Measurements from ENCODE around the gene VPS72. TPM values are rescaled to one million over a fixed set of nuclear protein-coding genes. Genes with fewer than 3 reads are reported as not detected.

The VPS72 gene
- total RNA-seq, 4 donors from 2014 or later, result 21.9 to 39.2 (median 26.5) TPM

DNA sequence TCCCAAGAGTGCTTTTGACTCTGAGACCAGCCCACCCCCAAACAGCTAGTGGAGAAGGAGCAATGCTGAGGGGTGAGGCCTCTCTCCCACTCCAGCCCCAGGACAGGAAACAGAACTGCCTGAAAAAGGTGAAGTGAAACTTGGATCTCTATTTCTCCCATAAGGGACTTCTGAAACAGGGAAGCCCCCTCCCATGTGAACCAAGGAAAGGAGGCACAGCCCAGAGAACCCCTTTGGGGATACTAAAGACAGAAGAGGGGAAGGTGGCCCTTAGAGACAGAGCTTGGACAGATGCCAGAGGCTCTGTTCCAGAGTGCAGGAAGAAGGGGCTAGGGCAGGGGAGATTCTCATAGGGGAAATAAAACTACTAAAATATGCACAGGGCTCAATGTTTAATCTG, 30.6 kb downstream of the VPS72 start:
- TF ChIP-seq, protein P1, sequence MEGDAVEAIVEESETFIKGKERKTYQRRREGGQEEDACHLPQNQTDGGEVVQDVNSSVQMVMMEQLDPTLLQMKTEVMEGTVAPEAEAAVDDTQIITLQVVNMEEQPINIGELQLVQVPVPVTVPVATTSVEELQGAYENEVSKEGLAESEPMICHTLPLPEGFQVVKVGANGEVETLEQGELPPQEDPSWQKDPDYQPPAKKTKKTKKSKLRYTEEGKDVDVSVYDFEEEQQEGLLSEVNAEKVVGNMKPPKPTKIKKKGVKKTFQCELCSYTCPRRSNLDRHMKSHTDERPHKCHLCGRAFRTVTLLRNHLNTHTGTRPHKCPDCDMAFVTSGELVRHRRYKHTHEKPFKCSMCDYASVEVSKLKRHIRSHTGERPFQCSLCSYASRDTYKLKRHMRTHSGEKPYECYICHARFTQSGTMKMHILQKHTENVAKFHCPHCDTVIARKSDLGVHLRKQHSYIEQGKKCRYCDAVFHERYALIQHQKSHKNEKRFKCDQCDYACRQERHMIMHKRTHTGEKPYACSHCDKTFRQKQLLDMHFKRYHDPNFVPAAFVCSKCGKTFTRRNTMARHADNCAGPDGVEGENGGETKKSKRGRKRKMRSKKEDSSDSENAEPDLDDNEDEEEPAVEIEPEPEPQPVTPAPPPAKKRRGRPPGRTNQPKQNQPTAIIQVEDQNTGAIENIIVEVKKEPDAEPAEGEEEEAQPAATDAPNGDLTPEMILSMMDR (IDR thresholded peaks at IDR 0.05; ENCODE audit: low read depth), result no peak

DNA sequence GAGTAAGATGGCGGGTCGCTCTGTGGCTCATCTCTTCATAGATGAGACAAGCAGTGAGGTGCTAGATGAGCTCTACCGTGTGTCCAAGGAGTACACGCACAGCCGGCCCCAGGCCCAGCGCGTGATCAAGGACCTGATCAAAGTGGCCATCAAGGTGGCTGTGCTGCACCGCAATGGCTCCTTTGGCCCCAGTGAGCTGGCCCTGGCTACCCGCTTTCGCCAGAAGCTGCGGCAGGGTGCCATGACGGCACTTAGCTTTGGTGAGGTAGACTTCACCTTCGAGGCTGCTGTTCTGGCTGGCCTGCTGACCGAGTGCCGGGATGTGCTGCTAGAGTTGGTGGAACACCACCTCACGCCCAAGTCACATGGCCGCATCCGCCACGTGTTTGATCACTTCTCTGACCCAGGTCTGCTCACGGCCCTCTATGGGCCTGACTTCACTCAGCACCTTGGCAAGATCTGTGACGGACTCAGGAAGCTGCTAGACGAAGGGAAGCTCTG, 31.2 kb downstream of the VPS72 start:
- TF ChIP-seq, protein P1 (IDR thresholded peaks at IDR 0.05; ENCODE audit: low read depth), result no peak

DNA sequence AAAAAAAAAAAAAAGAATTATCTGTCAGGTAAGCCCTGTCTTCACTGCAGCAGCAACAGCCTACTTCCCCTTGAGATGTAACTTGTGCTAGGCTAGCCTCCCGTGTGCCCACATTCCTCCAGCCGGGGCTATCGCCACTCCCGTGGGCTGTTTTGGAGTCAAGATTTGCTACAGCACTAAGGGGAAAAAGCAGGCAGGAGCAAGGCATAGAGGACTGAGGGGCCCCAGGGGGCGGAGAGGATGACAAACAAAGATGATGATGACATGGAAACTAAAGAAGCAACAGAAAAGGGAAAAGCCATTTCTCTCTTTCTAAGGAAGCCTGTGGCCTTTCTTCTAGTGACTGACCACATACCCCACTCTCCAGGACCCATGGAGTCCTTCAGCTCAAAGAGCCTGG, 31.7 kb downstream of the VPS72 start:
- TF ChIP-seq, protein P1 (IDR thresholded peaks at IDR 0.05; ENCODE audit: low read depth), result no peak

DNA sequence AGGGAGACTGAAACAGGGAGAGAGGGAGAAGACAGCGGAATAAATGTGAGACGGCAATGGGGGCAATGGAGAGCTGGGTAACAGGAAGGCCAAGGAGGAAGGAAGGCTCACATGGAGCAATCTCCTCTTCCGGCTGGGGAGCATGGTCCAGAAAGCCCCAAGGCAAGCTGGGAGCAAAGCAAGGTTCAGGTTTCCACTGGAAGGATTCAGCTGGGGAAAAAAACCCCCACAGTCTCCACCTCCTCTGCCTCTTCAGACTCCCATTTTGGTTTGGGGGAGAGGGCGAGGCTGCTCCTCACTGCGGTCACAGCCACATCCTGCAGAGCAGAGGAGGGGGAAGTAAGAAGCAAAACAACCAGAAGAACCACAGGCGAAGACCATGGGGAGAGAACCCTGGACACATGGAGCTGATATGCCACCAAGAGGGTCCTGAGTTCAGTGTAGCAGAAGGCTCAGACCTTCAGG, 32.9 kb downstream of the VPS72 start:
- TF ChIP-seq, protein P1 (IDR thresholded peaks at IDR 0.05; ENCODE audit: low read depth), result no peak

DNA sequence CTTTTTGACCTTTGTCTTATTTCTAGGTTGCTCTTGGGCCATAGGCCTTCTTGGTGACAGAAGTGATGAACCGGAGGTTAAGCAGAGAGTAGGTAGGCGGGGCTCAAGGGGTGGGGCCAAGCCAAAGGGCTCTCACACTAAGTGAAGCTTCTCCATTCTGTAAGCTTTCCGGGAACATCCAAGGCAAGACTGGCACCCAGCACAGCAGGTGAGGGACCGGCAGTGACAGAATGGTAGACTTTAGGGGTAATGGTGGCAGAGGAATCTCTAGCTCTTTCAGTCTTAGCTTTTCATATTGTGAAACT, 33.5 kb downstream of the VPS72 start, which contains the start of gene TNFAIP8L2:
TSS of gene TNFAIP8L2 (plus strand) at position 135 of the 305 bp plus-strand sequence. CDS start 2,049 bp downstream, outside the sequence.
- TF ChIP-seq, protein P1 (IDR thresholded peaks at IDR 0.05; ENCODE audit: low read depth), result no peak

DNA sequence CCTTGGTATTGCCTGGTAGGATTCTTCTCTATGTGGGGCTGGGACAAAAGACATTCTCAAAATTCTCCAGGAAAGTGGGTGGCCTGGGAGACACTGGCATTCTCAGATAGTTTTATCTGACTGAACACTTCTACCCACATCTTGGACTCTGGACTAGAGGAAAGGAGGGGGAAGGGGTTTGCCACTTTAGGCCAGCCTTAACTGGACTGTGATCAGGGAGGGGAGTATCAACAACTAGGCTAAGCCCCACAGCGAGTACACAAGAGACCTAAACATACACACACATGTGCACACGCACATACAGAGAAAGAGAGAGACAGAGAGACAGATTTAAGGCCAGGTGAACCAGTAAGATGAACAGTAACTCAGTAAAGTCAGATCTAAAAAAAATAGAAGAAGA, 42.3 kb downstream of the VPS72 start:
- TF ChIP-seq, protein P1 (IDR thresholded peaks at IDR 0.05; ENCODE audit: low read depth), result no peak

DNA sequence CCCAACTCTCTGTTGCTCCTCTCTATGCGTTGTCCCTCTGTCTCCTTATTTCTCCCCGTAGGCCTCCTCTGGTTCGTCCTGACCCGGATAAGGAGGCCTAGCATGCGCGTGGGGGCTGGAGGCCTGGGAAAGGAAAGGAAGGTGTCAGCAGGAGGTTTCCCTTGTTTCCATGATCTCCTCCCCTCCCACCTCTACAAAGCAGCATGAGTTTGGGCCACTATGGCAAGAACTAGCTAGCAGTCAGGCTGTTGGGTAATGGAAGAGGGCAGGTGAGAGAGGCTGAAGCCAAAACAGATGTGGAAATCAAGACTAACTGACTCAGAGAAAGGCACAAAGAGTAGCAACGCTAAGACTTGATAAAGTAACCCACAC, 42.9 kb downstream of the VPS72 start:
- TF ChIP-seq, protein P1 (IDR thresholded peaks at IDR 0.05; ENCODE audit: low read depth), result no peak
